PFSK-1 (cell line): ENCODE results near the gene CAMK1D.

Experiments used
- FOXP2 ChIP-seq: optimal IDR thresholded peaks from 2 replicates; pipeline ENCODE3; 2011; ENCODE audit warnings: borderline replicate concordance, control low read depth, inconsistent platforms; ENCODE audit not compliant: insufficient read depth; ENCODE audit errors: extremely low read length, extremely low read depth
- POLR2AphosphoS5 ChIP-seq: IDR thresholded peaks from 2 replicates; pipeline ENCODE4 v1.6.1; 2012; ENCODE audit warnings: low read depth, mild to moderate bottlenecking, control low read depth, low read length, moderate library complexity
- REST ChIP-seq, 2 experiments: IDR thresholded peaks; 2 replicates each; pipeline versions ENCODE4 v1.6.1 to v1.8.0; 2011 to 2012; ENCODE audit warnings: low read depth in 2 of 2, low read length in 2 of 2, control low read depth in 1 of 2, inconsistent platforms in 1 of 2, mild to moderate bottlenecking in 1 of 2, moderate library complexity in 1 of 2; ENCODE audit not compliant: insufficient read depth in 1 of 2
- SIN3A ChIP-seq: IDR thresholded peaks from 2 replicates; pipeline ENCODE4 v1.6.1; 2012; ENCODE audit warnings: mild to moderate bottlenecking, low read length, moderate library complexity, borderline replicate concordance; ENCODE audit not compliant: insufficient read depth
- TAF1 ChIP-seq: IDR thresholded peaks from 2 replicates; pipeline ENCODE4 v1.6.1; 2012; ENCODE audit warnings: low read length, control low read depth, borderline replicate concordance; ENCODE audit not compliant: insufficient read depth

The CAMK1D gene

DNA sequence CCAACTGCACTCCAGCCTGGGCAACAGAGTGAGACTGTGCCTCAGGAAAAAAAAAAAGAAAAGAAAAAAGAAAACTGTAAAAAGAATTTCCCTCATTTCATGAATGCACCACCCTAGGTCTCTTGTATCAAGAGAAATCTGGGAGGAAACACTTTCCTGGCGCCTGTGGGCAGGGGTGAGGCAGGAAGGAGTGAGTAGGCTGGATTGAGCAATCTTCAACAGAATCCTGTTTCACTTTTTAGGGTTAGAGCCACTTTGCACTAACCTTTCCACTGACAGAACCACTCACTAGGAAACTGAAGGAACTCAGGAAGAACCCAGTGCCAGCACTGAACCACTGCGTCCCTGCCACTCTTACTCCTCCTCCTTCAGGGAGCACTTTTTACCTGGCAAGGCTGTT, 370.0 kb downstream of the CAMK1D start:
- TF ChIP-seq REST (IDR thresholded peaks at IDR 0.05; ENCODE audit: insufficient read depth in 1 of 2, low read depth in 2 of 2, low read length in 2 of 2) = no peak
- no peak for TF ChIP-seq POLR2AphosphoS5
- TF ChIP-seq TAF1 = no peak
- TF ChIP-seq SIN3A = no peak
- no peak for TF ChIP-seq FOXP2

DNA sequence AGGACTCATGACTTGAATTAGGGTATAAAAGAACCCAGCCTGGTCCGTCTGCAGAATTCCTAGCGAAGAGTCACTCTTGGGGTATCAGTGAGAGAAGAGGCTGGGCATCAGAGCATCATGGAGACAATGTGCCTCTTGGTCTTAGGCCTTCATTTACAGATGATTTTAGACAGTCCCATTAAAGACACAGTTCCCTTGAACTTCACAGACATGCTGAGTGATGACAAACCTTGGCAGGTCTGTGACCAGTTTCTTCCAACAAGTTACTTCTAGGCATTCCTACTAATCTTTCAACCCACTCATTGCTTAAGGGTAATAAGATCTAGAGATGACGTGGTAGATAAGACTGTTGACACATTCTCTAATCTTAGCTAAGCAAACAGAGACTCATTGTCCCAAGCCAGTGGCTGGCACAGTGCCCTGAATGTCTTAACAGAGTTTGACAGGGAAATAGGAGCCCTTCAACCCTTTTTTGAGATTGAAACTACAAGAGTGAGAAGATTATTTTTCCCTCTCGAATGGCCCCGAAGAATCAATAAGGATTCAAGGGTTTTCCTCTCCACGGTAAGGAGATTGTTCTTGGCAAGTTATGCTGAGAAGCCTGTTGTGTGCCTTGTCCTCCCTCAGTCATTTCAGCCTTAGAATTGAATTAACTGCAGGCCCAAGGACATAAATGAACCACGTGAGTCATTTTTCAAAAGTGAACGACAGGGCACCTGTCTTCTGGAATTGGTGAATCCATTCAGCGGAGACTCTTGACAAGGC, 371.1 kb downstream of the CAMK1D start:
- TF ChIP-seq FOXP2 (no peak), REST (IDR thresholded peaks at IDR 0.05; ENCODE audit: insufficient read depth in 1 of 2, low read depth in 2 of 2, low read length in 2 of 2) (no peak), POLR2AphosphoS5 (no peak), SIN3A (no peak), TAF1 (no peak)

DNA sequence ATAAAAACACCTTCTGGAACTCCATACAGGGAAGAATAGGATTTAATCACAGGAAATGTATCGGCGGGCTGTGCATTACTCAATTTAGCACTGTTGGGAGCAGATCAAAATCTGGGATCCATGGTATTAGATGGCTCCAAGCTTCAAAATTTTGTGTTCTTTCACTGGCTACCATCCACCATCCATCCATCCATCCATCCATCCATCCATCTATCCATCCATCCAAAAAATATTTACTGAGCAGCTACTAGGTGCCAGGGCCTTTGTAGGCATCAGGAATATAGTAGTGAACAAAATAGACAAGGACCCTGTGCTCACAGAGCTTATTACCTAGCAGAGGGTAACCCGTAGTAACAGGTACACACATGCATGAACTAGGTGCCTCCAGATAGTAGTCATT, 372.0 kb downstream of the CAMK1D start:
- TF ChIP-seq REST (IDR thresholded peaks at IDR 0.05; ENCODE audit: insufficient read depth in 1 of 2, low read depth in 2 of 2, low read length in 2 of 2) (no peak), FOXP2 (no peak), SIN3A (no peak), POLR2AphosphoS5 (no peak), TAF1 (no peak)

DNA sequence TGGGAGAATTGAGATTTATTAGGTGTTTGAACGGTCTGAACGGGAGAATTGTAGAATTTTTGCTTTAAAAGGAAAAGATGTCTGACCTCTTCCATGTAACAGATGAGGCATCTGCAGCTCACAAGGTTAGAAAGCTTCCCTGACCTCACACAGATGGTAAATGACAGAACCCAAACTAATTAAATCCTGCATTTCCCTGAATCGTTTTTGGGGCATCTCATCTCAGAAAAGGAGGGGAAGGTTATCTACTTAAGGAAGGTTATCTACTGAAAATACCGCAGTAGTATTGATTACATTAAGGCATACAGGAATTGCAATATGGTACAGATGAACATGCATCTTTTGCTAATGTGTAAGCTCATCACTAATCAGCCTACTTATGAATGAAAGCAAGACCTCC, 373.9 kb downstream of the CAMK1D start:
- no peak for TF ChIP-seq REST (IDR thresholded peaks at IDR 0.05; ENCODE audit: insufficient read depth in 1 of 2, low read depth in 2 of 2, low read length in 2 of 2)
- TF ChIP-seq POLR2AphosphoS5 = no peak
